ENCODE data around the gene SLC26A6.

DNA sequence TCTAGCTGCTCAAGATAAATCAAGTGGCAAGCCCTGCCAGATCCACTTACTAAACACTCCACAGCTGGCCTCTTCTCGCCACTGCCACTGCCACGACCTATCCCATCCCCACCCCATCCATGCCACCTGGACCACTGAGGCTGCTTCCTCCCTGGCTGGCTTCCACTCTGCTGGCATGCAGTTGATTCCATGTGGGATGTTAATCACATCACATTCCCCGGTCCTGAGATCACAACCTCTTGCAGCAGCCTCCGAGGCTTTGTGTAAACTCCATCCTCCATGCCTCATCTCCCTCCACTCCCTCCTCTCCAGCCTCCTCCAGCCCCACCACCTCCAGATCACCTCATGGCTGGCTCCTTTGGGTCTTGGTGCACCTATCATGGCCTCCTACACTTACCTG lies 42.8 kb upstream of the SLC26A6 start:
- TF ChIP-seq CTCF (IDR thresholded peaks at IDR 0.05), result no peak
- TF ChIP-seq POLR2A (IDR thresholded peaks at IDR 0.05), result no peak

Data from Peyer's patch (tissue), 4 donors.